DLD1 (cell line): Measurements from ENCODE around the gene MOB2.
"Not testable (repeated sequence)": the region's sequence is repeated elsewhere in the genome, so short reads cannot be mapped to it uniquely, and the experiment has no call there.

Experiments used
- in situ Hi-C: cut with HindIII; loops from 2 replicates; pipeline ENCODE4 v1.10.0; 2017; ENCODE audit warnings: low sequenced_read_pairs

The MOB2 gene

DNA sequence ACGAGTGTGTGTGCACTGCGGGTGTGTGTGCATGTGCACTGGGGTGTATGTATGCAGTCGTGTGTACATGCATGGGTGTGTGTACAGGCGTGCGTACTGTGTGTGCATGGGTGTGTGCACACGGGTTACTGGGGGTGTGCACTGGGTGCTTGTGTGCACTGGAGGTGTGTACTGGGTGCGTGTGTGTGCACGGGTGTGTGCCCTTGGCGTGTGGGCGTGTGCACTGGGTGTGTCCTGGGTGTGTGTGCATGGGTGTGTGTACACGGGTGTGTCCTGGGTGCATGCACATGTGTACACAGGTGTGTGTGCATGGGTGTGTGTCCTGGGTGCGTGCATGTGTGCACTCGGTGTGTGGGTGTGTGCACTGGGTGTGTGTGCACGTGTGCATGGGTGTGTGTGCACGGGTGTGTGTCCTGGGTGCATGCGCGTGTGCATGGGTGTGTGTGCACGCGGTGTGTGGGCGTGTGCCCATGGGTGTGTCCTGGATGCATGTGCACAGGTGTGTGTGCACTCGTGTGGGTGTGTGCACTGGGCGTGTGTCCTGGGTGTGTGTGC is 57.7 kb downstream of the MOB2 start:
- in situ Hi-C loops = no loop called here

DNA sequence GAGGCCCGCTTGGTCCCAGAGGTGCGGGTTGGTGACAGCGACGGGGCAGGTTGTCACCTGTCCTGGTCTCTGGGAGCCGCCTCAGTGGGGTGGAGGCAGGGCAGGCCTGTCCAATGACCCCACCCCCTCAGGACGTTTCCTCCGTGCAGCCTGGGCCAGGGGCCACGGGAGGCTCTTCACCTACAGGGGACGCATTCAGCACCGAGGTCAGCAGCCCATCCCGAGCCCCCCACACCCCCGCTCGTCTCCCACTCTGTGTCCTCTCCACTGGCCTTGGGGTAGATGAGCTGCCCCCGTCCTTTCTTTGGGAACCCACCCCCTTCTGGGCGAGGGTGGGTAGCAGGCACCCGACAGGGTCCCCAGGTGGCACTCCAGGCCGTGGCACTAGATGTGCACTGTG is 61.1 kb downstream of the MOB2 start:
- in situ Hi-C loops = no loop called here

- in situ Hi-C loops = no loop called here
Measured at GRCh38 chr11:1425006-1425405, 61.6 kb downstream of the MOB2 start.

GRCh38 chr11:1423406-1423805 is 63.2 kb downstream of the MOB2 start:
- in situ Hi-C loops = not testable (repeated sequence)

GRCh38 chr11:1422981-1423380 is 63.6 kb downstream of the MOB2 start:
- in situ Hi-C loops = no loop called here

DNA sequence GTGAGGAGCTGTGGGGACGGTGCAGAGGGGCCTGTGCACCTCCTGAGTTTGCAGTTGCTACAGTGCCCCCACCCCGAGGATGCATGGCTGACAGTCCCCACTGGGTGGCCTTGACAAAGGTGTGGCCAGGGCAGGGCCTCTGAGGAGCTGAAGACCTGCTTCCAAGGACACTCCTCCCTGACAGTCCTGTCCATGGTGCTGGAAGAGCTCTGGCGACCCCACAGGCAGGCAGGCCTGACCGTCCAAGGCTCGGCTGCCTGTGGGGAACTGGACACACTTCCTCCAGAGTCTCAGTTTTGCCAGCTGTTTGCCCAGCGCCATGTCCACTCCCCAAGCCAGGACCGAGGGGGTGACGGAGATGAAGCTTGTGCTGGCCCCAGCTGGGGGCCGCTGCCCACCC is 64.1 kb downstream of the MOB2 start:
- in situ Hi-C loops = no loop called here

DNA sequence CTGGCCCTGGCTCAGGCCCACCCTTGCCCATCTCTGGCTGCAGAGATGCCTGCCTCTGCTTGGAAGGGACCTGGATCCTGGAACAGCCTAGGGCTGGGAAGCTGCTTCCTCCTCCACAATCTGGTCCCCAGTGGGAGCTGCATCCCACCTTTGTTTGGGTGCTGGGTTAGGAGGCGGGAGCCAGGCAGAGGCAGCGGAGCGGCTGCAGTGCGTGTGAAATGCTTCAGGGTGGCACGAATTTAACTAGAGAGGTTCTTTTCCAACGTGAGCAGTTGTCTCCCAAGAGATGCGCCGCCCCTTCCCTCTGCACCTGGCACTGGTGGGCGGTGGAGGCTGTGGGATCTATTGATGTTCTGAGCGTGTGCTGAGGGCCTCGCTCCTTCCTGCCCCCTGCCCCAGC is 65.3 kb downstream of the MOB2 start:
- in situ Hi-C loops = no loop called here

GRCh38 chr11:1419811-1420210 is 66.8 kb downstream of the MOB2 start:
- in situ Hi-C loops = no loop called here
